ENCODE results near the gene DBH.

DBH gene

DNA sequence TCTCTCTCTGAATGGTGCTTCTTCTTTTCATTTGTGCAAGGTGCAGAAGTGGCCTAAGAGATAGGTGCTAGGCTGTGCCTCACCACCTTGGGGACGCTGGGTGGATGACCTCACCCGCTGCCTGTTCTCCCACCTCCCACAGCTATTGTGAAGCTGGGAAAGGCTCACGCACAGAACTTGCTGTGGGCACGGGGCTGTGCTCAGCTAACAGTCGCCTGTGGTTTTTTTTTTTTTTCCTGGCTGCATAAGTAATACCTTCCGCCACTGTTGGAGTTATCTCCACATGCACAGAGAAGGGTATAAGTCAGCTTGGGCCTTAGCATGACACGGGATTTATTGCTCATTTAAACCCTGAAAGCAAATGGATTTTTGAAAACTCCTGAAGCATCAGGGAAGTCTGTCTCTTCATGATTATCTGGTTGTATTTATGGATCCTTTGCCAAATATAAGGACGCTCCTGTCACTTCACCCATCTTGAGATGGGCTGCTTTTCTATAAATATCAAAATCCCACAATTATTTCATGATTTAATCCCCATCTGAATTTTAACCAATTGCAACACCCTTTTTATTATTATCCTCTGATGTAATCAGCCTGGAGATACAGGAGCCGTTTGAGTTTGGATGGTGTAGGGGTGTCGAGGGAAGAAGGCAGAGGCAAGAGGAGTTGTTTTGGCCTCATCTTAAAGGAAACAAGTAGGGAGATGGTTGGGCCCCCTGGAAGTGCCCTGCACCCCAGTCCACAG lies 9.0 kb downstream of the DBH start:
- no peak for DNase-seq

DNA sequence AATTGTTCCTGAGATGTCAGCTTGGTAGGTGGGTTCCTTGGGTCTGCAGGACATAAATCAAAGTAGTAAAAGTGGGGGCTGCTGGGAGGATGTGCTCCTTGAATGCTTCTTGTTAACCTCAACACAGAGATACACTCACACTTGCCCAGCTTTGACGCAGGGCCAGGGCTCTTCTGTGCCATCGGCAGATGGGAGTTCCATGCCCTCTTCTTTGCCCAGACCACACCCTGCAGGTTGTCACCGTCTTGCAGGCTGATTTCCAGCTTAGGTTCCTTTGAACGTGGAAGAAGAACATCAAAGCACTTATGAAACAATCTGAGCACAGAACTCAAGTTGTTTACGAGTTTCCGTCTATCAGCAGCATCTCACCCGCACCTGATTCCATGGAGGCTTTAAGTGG lies 11.0 kb downstream of the DBH start:
- no peak for DNase-seq

DNA sequence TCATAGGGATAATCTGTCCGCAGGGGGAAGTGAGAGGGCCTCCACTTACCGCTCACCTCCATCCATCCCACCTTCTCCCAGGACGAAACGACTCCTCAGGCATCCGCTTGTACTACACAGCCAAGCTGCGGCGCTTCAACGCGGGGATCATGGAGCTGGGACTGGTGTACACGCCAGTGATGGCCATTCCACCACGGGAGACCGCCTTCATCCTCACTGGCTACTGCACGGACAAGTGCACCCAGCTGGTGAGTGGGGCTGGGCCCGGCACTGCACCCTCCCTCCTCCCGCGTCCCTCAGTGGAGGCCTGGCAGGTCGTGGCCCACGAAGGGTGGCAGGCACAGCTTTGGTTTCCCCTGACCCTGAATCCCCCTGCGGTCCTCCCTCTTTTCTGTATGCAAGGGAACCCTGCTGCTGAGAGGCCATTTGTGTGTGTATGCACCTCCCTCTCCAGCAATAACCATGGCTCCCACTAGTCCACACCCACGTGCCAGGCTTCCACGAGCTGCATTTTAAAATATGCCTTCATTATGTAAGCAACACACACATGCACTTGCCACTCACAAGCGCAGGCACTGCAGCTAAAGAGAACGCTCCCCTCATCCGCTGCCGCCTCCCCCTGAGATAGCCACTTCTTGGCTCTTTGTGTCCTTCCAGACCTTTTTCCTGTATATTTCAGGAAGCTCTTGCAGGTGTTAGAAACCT lies 11.8 kb downstream of the DBH start:
- DNase-seq = no peak

DNA sequence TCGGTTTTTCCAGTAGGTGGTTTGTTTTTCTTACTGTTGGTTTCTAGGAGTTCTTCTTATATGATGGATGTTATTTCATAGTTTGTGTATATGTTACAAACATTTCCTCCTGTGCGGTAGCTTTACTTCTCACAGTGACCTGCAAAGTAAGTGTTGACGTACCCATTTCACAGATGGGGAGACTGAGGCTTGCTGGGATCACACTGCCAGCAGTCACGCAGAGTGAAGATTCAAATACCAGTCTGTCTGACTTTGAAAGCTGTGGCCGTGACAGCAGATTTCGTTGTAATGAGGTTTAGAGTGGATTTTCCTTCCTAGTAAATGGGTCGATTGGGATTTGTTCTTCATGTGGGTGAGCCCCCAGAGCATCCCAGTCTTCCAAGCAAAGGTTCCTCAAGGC lies 13.0 kb downstream of the DBH start:
- DNase-seq = no peak

DNA sequence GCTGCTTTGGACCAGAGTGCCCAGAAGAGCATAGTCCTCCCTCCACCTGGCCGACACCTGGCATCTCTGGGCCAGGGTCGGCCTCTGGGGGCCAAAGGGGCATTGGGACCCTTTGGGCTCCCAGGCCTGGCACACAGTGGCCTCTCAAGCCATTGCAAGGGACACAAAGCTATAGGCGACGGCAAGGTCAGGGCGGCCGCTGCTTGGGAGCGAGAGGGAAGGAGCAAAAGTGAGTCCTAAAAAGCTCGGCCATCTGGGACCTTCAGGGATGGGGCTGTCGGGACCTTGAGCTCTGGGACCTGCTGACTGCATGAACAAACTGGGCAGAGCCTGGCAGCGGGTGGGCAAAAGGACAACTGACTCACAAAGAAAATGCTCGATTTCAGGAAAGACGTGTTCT lies 13.9 kb downstream of the DBH start:
- no peak for DNase-seq

DNA sequence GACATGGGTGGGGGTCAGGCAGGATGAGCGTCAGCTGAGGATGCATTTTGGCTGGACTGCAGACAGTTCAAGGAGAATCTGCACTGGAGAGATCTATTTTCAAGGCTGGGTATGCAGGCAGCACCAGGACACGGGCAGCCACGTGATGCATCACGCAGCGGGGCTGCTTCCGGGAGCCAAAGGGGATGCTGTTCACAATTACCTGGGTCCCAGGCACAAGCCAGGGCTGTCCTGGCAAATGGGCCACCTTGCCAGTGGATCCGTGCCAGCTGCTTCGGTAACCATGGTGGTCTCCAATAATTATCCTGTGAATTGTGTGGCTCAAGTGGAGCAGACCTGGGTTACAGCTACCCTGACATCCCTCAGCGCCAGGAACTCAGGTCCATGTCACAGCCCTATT lies 17.5 kb downstream of the DBH start:
- no peak for DNase-seq

DNA sequence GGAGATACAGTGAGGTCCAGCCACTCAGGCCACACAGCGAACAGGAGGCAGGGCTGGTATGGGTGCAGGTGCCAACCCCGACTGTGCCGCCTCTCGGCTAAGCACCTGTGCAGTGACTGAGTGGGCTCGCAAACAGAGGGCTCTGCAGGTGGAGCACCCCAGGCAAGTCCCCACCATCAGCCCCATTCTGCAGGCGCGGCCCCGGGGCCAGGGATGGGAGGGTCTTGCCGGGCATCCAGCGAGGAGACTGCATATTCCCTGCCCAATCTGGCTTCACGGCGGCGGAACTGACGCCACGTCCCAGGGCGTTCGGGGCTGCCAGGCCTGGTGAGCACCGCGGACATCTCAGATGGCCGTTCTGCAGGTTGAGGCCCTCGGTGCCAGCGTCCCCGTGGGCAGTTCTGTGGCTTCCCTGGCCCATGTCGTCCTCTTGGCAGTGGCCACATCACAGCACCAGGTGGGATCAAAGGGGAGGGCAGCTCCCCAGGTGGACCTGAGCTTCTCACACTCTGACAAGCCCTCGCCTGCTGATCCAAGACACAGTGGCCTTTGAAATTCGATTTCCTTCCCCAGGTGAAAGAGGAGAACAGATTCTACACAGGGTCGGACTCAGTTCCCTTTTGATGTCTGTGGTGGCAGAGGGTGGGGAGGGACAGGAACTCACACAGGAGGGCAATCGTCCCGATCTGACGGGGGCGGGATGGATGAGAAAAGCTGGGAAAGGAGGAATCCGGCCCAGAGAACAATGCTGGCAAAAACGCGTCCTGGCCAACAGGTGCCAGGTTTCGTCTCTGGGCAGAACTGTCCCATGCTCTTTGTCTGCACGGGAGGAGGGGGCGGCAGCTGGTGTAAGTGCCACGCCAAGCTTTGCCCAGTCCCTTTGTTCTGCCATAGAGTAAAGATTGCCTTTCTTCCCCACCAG lies 18.8 kb downstream of the DBH start:
- DNase-seq = no peak

DNA sequence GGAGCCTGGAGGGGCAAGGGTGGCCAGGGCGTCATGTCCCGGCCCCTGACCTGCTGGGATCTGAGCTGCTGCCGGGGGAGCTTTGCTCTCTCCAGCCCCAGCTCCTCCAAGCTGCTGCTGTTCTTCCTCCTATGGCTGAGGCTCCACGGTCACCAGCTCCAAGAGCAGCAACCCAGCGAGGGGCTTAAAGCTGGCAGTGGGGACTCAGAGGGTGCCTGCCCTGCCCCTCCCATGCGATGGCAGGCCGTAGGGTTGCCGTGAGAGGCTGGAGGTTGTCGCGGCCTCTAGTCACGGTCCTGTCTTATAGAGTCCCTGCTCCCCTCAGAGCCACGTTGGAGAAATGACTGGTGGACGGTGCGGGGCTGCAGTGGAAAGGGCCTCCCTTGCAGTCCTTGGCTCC lies 19.5 kb downstream of the DBH start:
- no peak for DNase-seq

DNA sequence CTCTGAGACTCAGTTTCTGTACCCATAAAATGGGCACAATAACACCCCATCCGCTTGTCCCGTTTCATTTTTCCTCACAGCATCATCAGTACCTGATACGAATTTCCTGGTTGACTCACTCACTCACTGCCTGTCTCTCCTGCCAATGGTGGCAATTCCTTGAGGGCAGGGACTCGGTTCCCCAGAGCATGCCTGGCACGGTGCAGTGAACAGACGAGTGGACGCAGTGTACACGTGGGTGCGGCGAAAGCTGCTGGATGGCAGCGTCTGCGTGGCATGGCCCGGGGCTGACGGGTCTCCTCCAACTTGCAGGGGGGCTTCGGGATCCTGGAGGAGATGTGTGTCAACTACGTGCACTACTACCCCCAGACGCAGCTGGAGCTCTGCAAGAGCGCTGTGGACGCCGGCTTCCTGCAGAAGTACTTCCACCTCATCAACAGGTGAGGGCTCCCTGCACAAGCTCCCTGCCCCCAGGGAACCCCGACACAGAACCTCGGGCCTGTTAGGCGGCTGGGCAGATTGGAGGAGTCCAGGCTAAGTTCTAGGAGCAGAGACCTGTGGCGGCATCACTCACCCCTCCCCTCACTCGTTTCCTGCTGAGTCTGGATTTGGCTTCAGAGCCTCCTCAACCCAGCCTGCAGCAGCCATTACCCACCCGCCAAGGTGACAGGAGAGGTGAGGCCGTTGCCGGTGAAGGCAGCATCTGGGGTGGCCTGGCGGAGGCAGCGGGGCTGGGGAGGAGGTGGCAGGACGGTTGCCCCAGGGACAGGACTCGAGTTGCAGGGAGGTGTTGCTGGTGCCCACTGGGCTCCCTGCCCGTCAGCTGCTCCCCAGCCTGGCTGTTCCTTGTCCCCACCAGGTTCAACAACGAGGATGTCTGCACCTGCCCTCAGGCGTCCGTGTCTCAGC lies 20.3 kb downstream of the DBH start:
- DNase-seq = peak; percentile 83

DNA sequence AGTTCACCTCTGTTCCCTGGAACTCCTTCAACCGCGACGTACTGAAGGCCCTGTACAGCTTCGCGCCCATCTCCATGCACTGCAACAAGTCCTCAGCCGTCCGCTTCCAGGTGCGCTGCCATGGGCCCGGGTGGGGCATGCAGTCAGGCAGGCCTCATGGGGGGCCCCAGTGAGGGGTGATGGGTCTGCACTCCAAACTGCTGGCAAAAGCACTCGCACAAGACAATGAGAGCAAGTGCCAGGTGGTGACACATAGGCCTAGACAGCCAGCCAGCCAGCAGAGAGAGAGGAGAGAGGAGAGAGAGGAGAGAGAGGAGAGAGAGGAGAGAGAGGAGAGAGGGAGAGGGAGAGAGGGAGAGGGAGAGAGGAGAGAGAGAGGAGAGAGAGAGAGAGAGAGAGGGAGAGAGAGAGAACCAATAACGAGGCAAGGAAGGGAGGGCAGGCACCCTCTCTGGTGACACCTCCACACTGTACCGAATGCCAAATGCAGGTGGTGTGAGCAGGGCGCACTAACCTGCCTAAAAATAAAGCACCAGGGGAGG lies 21.0 kb downstream of the DBH start:
- peak; percentile 77 for DNase-seq

DNA sequence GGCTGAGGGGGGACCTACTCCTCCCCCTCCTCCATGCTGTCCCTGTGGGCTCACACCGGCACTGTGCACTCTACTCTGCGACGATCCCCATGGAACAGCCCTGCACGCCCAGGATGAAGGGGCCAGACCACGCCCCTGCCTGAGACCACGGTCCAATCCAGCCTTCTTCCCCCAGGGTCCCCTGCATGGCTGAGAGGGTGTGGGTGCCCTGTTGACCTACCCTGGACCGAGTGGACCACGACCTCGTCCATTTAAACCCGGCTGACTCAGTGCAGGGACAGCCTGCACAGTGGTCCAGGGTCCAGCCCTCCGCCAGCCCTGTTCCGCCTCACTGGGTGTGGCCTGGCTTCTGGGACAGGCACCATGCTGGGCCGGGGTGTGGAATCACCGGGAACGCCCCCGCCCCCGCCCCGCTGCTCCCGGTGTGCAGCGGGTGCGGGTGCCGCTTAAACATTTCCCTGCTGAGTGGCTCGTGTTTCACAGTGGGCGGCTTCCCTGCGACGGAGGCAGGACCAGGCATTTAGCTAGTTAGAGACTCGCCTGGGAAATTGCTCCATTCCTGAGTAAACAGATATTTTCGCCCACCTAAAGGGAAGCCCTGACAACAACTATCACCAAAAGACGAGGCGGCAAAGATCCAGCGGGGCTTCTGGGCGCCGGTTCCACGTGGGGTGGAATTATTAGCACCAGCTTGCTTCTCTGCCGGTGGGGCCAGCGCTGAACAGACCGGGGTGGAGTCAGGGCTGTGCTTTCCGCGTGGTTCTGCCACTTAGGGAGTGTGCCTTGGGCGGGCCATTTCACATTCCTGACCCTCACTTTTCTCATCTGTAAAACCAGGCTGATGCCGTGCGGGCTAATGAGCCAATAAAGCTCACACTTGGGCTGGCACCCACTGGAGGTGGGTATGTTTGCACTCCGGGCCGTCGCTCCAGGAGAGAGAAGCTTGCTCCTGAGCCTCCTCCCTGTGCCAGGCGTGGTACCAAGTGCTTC lies 22.6 kb downstream of the DBH start:
- DNase-seq = peak; percentile 71

DNA sequence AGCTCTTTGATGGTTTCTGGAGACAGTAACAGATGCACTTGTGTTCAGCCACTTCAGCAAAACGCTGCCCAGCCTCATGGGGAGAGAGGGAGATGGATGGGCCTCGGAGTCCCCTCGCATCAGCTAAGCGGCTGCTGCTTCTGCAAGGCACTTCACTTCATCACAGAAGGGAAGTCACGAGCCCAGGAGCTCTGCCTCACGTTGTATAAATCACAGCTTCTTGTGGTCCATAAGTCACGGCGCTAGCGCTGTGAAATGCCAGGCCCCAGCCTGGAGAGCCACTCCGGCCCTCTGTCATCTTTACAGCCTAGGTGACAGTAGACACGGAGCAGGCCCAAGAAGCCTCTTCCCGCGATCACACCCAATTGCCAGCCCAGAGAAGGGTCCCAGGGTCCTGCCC lies 23.4 kb downstream of the DBH start:
- no peak for DNase-seq

DNA sequence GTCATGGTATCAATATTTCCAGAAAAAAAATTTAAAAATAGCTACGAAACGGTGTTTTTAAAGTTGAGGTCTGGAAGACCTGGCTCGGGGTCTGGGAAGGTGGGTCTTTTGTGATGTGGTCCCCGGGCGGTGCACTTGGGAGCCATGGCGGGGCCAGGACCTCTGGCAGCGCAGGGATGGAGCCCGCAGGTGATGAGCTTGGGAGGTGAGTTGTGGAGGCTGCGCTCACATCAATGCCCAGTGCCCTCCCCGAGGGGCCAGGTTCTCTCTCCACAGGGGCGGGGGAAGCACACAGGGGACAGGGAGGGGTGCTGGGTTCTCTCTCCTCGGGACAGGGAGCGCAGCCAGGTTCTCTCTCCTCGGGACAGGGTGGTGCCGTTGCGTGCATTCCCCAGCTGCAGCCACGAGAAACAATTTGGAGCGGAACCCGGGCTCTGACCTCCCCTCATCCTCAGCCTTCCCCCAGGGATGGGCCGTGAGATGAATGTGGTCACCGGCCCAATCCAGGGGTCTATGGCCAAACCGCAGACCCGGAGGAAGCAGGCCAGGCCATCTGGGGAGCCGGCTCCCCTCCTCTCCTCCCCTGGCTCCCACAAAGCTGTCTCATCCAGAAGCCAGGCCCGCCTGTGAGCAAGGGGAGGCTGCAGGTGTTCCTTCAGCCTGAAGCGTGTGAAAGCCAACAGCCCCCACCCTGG lies 25.8 kb downstream of the DBH start:
- DNase-seq = no peak

DNA sequence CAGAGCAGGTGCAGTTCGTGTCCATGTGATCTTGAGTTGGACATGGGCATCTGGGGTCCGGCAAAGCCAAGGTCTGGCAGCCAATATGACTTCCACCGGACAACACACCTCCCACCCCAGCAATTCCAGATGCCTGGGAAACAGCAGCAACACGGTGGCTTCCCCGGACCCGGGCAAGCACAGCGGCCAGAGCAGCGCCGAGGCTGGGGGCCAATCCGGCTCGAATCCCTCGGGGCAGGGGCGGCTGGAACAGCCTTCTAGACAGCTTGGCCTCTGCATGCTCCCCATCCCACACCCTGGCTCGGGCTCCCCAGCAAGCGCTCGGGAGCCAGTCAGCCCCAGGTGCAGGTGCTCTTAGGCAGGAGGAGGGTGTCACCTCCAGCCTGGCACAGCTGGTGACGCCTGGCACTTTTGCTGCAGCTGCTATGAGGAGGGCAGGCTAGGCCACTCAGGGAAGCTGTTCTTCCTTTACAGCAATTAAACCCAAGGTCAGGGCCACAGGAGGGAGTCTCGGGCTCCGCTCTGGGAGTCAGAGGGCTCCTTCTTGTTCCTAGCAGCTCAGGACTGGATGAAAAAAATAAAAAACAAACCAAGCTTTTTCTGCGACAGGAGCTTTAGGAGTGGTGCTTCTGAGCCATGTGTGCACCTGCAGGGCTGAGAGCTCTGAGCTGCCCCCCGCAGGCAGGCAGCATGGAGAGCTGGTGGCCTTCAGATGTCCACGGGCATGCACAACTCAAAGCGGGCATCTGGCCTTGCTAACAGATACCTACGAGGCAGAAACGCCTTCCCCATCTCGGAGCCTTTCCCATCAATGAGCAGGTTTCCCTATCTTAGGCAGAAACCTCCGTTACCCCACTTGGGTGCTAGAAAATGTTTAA lies 28.2 kb downstream of the DBH start:
- peak; percentile 64 for DNase-seq

DNA sequence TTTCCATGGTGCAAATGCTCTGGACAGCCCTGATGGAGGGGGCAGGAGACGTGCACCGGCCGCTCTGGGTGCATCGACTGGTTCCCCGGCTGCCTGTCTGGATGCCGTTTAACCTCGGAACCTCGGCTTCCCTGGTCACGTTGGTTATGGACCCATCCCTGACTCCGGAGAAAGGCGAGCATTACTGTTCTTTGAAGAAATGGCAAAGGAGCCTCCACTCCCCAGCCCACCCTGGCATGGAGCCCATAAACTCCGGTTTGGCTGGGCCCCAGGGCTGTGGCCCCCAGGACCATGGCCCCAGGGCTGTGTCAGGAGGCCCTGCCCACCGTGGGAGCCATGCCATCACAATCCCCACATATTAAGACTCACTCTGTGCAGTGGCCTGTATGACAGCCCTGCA lies 28.9 kb downstream of the DBH start:
- no peak for DNase-seq

DNA sequence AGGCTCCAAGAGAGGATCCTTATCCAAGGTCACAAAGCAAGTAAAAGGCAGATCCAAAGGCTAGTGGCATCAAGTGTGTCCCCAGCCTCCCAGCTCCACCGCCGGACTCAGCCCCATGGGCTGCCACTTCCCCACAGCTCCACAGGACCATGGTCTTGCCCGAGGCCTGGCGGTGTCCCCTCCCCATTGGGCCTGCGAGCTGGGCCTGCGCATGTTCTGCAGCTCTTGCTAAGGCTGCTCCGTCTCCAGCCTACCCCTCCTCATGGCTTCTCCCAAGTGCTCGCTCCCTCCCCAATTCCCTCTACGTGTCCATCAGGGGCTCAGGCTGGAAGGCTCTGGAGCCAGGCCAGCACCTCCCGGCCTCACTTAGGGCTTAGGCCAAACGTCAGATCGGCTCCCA lies 29.4 kb downstream of the DBH start:
- DNase-seq = no peak

DNA sequence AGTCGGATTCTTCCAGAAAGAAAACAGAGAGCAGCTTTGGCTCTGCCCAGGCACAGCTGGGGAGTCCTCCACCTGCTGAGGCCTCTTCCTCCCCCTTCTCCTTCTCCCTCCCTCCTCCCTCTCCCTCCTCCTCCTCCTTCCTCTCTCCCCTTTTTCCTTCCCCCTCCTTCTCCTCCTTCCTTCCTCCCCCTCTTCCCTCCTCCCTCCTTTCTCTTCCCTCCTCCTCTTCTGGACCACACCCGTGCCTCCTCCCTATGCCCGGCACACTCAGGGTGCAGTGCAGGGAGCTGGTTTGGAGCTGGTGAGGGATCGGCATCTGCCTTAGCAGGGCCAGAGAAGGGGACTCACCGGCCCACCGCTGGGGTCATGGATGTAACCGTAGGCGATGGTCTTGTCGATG lies 30.2 kb downstream of the DBH start:
- no peak for DNase-seq

DNA sequence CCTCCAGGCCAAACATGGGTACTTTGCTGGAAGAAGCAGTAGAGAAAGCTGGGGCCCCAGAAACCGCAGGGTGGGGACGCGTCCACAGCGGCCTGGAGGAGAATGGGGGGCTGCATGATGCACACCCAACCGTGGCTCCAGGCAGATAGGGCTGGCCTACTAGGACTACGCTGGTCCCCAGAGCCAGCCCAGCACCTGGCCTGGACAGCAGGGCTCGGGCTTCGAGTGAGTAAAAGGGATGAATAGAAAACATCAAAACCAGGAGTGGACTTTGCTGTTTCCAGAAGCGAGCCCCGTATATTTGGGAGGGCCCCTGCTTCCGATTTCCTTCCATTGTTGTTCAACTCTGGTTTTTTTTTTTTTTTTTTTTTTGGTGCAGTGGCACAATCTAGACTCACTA lies 30.7 kb downstream of the DBH start:
- no peak for DNase-seq

DNA sequence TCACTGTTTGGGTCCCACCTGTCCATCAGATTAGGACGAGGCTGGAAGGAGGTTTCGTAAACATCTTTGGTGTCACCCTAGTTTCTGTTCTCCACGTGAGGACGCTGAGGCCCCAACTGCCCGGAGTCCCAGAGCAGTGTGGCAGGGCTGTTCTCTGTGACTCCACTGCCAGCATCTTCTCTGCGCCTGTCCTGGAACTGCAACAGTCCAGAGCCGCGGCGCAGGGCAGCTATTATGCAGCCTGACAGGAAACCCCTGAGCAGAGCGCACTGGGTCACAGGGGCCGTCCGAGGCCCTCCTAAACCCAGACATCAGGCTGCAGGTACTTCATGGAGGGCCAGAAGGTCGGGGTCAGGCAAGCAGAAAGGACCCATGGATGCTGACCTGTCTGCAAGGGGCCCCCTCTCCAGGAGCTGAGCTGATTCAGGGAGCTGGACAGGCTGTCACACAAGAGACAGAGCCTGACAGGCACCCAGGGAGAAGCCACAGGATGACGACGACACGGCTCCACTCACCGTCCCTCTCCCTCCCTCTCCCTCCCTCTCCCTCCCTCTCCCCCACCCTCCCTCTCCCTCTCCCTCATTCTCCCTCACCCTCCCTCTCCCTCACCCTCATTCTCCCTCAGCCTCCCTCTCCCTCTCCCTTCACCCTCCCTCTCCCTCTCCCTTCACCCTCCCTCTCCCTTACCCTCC lies 31.7 kb downstream of the DBH start:
- no peak for DNase-seq

Measured in DMS53 (cell line).